Astrocyte of the cerebellum (primary cell): ENCODE results near the gene TMEM11.

Experiments used
- DNase-seq: peaks from one replicate; pipeline ENCODE4 v3.0.0-alpha.2; 2011; ENCODE audit warnings: low read depth
- H3K4me3 ChIP-seq: 2 replicates; pipeline ENCODE4 v1.5.1; 2011; ENCODE audit warnings: mild to moderate bottlenecking, low read depth, low read length, moderate library complexity
- CTCF ChIP-seq: IDR thresholded peaks from 2 replicates; pipeline ENCODE4 v1.5.1; 2012; ENCODE audit warnings: low read length, low read depth, moderate library complexity, mild to moderate bottlenecking; ENCODE audit errors: missing control alignments
- in situ Hi-C: cut with HindIII; loops from 2 replicates; pipeline ENCODE4 v1.10.0; 2017; ENCODE audit warnings: low sequenced_read_pairs

The TMEM11 gene

GRCh38 chr17:21184570-21184969, 29.4 kb downstream of the TMEM11 start:
- in situ Hi-C loops = no loop called here
- DNase-seq = no peak
- H3K4me3 ChIP-seq = no peak overlapping the region
- no peak for TF ChIP-seq CTCF

GRCh38 chr17:21183468-21183867, 30.5 kb downstream of the TMEM11 start:
- no peak for TF ChIP-seq CTCF
- DNase-seq = no peak
- in situ Hi-C loops = no loop called here
- H3K4me3 ChIP-seq = no peak overlapping the region

GRCh38 chr17:21177854-21178600, 35.9 kb downstream of the TMEM11 start:
- H3K4me3 ChIP-seq = no peak overlapping the region
- no peak for DNase-seq
- no peak for TF ChIP-seq CTCF
- in situ Hi-C loops = no loop called here

GRCh38 chr17:21177401-21177800, 36.6 kb downstream of the TMEM11 start:
- TF ChIP-seq CTCF = no peak
- H3K4me3 ChIP-seq = no peak overlapping the region
- in situ Hi-C loops = no loop called here
- no peak for DNase-seq

- no peak overlapping the region for H3K4me3 ChIP-seq
- in situ Hi-C loops = no loop called here
- DNase-seq = no peak
- TF ChIP-seq CTCF = no peak
These were observed 37.1 kb downstream of the TMEM11 start for GRCh38 chr17:21176773-21177395.

- no peak for TF ChIP-seq CTCF
- in situ Hi-C loops = no loop called here
- no peak overlapping the region for H3K4me3 ChIP-seq
- DNase-seq = no peak
These were observed 39.2 kb downstream of the TMEM11 start for GRCh38 chr17:21174713-21175112.
